Measurements from ENCODE around the gene SWAP70. TPM values are rescaled to one million over a fixed set of nuclear protein-coding genes. Genes with fewer than 3 reads are reported as not detected.

Gene SWAP70
- total RNA-seq, 1 donor from 2014 or later: 19.1 TPM

- H3K27ac Mint-ChIP-seq: peak overlapping the region; percentile 1
- DNase-seq (ENCODE audit: low spot score, unreplicated experiment): no peak
- H3K27me3 Mint-ChIP-seq: no peaks in the 10 kb centered on the region
- H3K36me3 Mint-ChIP-seq (ENCODE audit: insufficient read depth): peaks cover 35% of the 10 kb centered on the region
- H3K9me3 Mint-ChIP-seq (ENCODE audit: low read depth): peaks cover 10% of the 10 kb centered on the region
- peaks cover 3% of the 10 kb centered on the region for H3K4me1 Mint-ChIP-seq (ENCODE audit: low read depth)
- TF ChIP-seq, protein P1, sequence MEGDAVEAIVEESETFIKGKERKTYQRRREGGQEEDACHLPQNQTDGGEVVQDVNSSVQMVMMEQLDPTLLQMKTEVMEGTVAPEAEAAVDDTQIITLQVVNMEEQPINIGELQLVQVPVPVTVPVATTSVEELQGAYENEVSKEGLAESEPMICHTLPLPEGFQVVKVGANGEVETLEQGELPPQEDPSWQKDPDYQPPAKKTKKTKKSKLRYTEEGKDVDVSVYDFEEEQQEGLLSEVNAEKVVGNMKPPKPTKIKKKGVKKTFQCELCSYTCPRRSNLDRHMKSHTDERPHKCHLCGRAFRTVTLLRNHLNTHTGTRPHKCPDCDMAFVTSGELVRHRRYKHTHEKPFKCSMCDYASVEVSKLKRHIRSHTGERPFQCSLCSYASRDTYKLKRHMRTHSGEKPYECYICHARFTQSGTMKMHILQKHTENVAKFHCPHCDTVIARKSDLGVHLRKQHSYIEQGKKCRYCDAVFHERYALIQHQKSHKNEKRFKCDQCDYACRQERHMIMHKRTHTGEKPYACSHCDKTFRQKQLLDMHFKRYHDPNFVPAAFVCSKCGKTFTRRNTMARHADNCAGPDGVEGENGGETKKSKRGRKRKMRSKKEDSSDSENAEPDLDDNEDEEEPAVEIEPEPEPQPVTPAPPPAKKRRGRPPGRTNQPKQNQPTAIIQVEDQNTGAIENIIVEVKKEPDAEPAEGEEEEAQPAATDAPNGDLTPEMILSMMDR (IDR thresholded peaks at IDR 0.05; ENCODE audit: unreplicated experiment): no peak
- H3K4me3 Mint-ChIP-seq (ENCODE audit: low read depth): no peak overlapping the region
These were observed 72.5 kb downstream of the SWAP70 start for GRCh38 chr11:9736365-9736764.

DNA sequence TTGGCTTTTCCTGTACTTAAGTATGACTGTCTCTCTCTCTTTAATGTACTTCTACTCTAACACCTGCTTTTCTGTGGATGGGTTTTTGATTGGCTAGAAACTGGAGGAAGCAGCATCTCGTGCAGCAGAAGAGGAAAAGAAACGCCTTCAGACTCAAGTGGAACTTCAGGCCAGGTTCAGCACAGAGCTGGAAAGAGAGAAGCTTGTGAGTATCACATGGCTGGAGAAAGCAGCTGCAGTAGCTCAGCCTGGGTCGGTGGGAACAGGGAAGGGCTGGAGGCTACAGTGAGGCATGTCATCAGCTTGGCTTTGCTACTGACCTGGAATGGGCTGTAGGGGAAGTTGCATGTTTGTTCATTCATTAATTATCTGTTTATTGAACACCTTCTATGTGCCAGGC lies 74.2 kb downstream of the SWAP70 start:
- H3K27ac Mint-ChIP-seq: peak overlapping the region; percentile 15
- H3K4me3 Mint-ChIP-seq (ENCODE audit: low read depth): no peak overlapping the region
- DNase-seq (ENCODE audit: low spot score, unreplicated experiment): no peak
- TF ChIP-seq, protein P1 (IDR thresholded peaks at IDR 0.05; ENCODE audit: unreplicated experiment): no peak
- no peaks in the 10 kb centered on the region for H3K27me3 Mint-ChIP-seq
- peaks cover 40% of the 10 kb centered on the region for H3K36me3 Mint-ChIP-seq (ENCODE audit: insufficient read depth)
- H3K4me1 Mint-ChIP-seq (ENCODE audit: low read depth): peaks cover 2% of the 10 kb centered on the region
- peaks cover 10% of the 10 kb centered on the region for H3K9me3 Mint-ChIP-seq (ENCODE audit: low read depth)

GRCh38 chr11:9738707-9739106 lies 74.8 kb downstream of the SWAP70 start:
- Mint-ChIP-seq H3K27ac (no peak overlapping the region), H3K9me3 (ENCODE audit: low read depth) (peaks cover 10% of the 10 kb centered on the region), H3K27me3 (no peaks in the 10 kb centered on the region), H3K4me1 (ENCODE audit: low read depth) (peaks cover 2% of the 10 kb centered on the region), H3K4me3 (ENCODE audit: low read depth) (no peak overlapping the region), H3K36me3 (ENCODE audit: insufficient read depth) (peaks cover 43% of the 10 kb centered on the region)
- TF ChIP-seq, protein P1 (IDR thresholded peaks at IDR 0.05; ENCODE audit: unreplicated experiment): no peak
- DNase-seq (ENCODE audit: low spot score, unreplicated experiment): no peak

- no peaks in the 10 kb centered on the region for H3K27me3 Mint-ChIP-seq
- H3K36me3 Mint-ChIP-seq (ENCODE audit: insufficient read depth): peaks cover 40% of the 10 kb centered on the region
- peaks cover 2% of the 10 kb centered on the region for H3K4me1 Mint-ChIP-seq (ENCODE audit: low read depth)
- H3K9me3 Mint-ChIP-seq (ENCODE audit: low read depth): peaks cover 10% of the 10 kb centered on the region
- no peak overlapping the region for H3K27ac Mint-ChIP-seq
- no peak overlapping the region for H3K4me3 Mint-ChIP-seq (ENCODE audit: low read depth)
- TF ChIP-seq, protein P1 (IDR thresholded peaks at IDR 0.05; ENCODE audit: unreplicated experiment): no peak
- DNase-seq (ENCODE audit: low spot score, unreplicated experiment): no peak
These were observed 75.4 kb downstream of the SWAP70 start for GRCh38 chr11:9739123-9739900.

GRCh38 chr11:9740202-9740883 lies 76.5 kb downstream of the SWAP70 start:
- Mint-ChIP-seq H3K4me1 (ENCODE audit: low read depth) (peaks cover 2% of the 10 kb centered on the region), H3K27ac (no peak overlapping the region), H3K27me3 (no peaks in the 10 kb centered on the region), H3K9me3 (ENCODE audit: low read depth) (peaks cover 6% of the 10 kb centered on the region), H3K4me3 (ENCODE audit: low read depth) (no peak overlapping the region), H3K36me3 (ENCODE audit: insufficient read depth) (peaks cover 37% of the 10 kb centered on the region)
- DNase-seq (ENCODE audit: low spot score, unreplicated experiment): no peak
- TF ChIP-seq, protein P1 (IDR thresholded peaks at IDR 0.05; ENCODE audit: unreplicated experiment): no peak
